ENCODE measurements around the gene AATK.

Gene AATK

DNA sequence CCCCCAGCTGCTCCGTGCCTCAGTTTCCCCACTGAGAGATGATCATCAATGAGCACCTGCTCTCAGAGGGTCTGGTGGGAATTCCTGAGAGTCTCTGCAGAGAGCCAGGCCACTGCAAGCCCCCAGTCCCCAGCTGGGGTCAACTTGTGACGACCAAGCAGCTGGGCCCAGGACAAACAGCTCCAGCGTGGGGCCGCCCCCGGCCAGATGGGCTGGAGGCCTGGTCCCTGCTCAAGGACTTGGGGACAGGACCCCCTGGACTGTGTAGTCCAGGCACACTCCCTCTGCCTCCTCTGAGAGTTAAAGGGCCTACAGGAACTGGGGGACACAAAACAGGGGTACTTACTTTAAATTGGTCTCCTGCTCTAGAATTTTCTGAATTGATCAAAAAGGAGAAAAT, 16.6 kb upstream of the AATK start:
- DNase-seq (ENCODE audit: low read depth) = no peak

DNA sequence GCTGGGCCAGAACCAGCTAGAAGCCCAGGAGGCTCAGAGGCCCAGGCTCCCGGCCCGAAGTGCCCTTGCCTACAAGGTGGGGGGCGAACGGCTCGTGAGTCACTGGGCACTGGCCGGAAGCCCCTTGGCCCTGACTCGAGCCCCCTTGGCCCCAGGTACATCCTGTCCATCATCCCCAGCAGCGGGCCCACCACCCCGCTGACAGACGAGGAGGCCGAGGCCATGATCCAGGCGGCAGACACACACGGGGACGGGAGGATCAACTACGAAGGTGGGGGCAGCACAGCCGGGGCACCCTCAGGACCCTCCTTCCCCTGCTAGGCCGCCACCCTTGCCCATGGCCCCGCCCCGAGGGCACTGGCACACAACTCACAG, 15.8 kb upstream of the AATK start:
- no peak for DNase-seq (ENCODE audit: low read depth)

DNA sequence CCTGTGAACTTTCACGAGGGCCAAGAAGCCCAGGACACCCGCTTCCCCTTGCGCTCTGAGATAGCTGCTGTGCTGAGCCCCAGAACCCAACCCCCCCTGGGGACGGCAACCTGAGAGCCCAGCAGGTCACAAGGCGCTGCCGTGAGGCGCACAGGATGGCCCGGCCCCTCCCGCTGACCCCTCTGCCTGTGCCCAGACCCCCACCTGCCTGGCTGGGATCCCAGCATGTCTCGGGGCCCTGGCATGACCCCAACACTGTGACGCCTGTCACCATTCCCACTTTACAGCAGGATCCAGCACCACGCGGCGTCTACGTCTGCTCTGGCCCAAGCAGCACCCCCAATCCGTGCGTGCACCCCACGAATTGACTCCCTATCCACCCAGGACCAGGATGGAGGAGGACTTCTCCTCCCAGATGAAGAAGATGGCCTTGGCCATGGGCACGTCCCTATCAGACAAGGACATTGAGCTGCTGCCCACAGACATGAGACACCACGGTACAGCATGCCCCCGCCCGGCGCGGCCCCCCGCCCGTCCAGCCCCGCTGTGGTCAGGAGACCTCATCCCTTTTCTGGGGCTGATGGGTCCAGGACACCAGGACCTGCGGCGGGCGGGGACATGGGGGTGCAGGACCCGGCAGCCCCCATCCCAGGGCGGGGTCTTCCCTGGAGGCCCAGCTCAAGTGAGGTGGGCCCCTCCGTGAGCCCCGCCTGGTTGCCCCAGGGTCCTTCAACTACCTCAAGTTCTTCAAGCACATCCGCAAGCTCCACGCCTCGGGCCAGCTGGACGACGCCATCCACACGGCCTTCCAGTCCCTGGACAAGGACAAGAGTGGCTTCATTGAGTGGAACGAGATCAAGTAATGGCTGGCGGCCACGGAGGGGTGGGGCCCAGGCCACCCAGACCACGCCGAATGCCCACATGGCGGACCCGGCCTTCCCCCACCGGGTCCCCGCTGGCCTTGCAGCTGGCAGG, 15.1 kb upstream of the AATK start:
- no peak for DNase-seq (ENCODE audit: low read depth)

DNA sequence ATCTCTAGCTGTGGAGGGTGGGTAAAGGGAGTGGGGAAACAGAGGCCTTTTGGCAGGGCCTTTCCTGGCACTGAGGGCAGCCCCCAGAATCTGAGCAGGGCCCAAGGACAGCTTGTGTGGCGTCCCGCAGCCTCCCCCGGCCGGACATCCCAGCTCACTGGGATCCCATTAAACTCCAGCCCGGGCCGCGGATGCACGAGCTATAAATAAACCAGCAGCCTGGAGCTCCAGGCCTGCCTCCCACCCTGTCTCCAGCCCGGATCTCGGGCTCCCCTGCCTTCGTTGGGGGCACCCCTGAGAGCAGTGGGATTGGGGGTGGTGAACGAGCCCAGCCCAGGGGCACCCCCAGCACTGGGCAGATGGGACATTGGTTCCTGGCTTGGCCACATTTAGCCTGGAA, 13.8 kb upstream of the AATK start:
- DNase-seq (ENCODE audit: low read depth) = no peak

DNA sequence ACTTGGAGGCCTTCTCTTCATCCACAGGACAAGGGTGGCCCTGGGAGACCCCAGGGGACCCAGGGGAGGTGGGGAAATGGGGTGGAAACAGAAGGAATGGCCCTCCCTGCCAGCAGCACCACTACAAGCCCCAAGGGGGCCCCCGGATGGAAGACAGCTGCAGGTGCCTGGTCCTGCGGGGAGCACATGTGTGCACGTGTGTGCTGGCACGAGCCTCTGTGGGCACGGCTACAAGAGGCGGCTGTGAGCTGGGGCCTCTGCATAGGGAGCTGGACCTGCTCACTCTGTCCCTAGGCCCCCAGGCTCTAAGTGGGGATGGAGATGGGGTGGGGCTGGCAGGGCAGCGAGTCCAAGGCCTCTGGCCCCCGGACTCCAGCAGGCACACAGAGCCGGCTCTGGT, 13.2 kb upstream of the AATK start:
- no peak for DNase-seq (ENCODE audit: low read depth)

DNA sequence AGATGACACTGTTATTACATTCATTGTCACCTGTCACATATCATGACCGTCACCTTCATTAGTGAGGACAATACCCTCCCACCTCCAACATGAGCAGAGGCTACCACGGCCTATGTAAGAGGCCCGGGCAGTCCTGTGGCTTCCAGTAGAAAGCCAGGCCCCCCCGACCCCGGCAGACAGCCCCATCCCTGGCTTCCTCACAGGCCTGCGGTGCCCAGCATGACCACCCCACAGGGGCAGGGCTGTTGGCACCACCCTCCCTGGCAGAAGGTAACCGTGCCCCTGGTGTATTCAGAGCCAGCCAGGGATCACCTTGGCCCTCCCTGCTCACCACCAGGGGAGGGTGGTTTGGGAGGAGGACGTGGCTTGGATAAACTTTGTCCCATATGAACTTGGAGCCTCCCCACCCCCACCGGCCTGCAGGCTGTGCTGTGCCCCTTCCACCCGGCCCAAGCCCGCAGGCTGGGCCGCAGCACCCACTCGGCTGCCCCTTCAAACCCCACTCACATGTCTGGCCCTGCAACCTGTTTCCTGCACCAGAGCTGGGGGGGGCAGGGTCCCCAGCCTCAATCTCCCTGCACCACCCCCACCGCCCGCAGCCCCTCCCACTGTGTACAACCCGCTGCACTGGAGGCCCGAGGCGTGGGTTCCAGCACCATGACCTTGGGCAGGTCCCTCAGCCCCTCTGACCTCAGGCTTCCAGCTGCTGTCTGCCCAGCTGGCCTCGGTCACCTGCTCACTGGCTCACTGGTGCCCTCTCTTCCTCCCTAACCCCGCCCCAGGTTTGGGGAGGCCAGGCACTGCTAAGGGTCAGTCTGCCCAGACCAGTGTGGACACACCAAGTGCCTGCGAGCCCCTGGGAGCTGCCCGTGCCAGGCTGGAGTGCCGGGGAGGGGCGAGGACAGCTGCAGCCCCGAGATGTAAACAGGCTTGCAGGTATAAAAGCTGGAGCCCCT, 12.4 kb upstream of the AATK start:
- no peak for DNase-seq (ENCODE audit: low read depth)

DNA sequence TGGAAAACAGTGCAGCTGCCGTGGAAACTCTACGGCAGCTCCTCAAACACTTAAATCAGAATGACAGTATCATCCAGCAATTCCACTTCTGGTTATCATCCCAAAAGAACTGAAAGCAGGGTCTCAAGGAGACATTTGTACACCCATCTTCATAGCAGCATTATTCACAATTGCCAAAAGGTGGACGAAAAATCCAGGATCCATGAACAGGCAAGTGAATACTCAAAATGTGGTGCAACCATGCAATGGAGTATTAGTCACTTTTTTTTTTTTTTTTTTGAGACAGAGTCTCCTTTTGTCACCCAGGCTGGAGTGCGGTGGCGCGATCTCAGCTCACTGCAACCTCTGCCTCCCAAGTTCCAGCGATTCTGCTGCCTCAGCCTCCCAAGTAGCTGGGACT, 10.6 kb upstream of the AATK start:
- DNase-seq (ENCODE audit: low read depth) = no peak

DNA sequence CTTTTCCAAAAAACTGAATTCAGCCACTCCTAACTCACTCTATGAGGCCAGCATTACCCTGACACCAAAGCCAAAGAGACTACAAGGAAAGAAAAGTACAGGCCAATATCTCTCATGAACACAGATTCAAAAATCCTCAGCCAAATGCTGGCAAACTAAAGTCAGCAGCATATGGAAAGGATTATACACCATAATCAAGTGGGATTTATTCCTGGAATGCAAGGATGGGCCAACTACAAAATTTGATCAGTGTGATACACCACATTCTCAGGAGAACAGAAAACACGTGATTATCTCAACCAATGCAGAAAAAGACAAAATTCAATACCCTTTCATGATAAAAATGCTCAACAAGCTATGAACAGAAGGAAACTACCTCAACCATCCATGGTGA, 7.7 kb upstream of the AATK start:
- DNase-seq (ENCODE audit: low read depth) = no peak

DNA sequence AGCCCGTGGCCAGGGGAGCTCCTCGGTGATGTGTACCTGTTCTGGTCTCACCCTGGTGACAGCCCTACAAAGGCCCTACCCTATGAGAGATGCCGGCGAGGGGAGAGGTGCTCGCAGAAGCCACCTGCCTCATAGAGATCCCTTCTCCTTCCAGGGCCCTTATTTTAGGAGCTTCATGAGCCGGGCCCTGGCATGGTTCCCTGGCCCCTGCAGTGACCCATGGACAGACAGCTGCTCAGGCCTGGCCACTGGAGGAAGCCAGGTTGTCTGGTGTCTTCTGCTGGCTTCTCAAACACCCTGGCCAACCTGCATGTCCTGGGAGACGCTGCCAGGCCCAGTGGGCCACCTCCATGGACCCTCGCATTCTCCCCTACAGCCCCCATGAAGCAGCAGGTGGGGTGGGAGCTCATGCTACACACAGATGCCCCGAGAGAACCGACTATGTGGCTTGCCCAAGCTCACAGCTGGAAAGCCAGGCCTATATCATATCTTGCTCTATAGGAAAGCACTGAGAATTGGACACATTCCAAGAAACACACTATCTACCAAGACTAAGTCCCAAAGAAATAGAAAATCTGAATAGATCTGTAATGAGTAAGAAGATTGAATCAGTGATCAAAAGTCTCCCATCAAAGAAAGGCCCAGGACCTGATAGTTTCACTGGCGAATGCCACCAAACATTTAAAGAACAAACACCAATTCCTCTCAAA, 7.2 kb upstream of the AATK start:
- DNase-seq (ENCODE audit: low read depth) = no peak

DNA sequence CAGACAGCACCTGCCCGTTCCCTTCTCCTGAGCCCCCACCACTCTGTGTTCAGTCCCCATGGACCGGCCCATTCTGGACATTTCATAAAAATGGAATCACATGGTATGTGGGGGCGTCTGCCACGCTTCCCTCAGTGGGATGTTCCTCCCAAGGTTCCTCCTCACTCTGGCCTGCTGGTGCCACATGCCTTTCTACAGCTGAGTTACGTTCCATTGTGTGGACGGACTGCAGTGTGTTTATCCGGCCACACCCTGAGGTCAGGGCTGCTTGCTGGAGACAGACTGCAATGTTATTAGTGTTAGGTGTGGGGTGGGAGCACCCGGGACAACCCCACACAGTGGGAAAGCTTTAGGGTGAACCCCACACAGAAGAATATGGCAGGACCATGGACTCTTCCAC, 5.9 kb upstream of the AATK start:
- DNase-seq (ENCODE audit: low read depth) = no peak

DNA sequence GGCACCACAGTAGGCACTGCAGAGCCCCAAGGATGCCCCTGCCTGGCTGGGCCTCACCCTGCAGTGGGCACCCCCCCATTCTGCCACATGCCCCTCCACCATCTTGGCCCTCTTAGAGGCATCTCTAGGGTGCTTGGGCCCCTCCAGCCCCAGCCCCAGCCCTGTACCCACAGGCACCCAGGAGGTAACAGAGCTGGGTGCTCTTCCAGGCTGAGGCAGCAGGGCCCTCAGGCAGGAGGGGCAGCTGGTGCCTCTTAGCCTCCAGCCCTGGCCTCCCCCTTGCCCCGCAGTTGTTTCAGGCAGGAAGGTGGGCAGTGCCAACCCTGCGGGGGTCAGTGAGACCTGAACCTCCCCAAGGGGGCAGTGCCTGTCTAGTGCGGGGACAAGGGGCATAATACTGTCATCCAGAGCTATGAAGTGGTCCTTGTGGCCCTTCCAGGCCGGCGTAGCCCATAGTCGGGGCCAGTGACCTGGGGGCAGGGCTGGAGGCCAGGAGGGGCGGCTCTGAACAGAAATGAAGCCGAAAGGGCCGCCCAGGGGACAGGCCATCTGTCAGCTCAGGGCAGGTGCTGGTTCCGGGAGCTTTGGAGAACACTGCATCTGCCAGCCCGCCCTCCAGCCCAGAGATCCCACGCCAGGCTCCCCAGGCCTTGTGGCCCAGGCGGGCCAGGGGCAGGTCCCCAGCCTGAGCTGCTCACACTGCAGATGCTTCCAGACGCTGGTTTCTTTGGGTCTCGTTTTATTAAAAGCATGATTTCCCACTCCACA, 4.9 kb upstream of the AATK start:
- DNase-seq (ENCODE audit: low read depth) = no peak

DNA sequence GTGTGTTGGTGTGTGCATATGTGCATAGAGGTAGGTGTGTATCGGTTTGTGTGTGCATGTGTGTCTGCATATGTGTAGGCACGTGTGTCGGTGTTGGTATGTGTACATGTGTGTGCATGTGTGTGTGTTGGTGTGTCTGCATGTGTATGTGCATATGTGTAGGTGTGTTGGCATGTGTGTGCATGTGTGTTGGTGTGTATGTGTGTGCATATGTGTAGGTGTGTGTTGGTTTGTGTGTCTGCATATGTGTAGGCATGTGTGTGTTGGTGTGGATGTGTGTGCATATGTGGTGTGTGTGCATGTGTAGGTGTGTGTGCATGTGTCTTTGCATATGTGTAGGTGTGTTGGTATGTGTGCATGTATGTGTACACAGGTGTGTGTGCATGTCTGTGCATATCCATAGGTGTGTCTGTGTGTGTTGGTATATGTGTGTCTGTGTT, 3.9 kb upstream of the AATK start:
- no peak for DNase-seq (ENCODE audit: low read depth)

DNA sequence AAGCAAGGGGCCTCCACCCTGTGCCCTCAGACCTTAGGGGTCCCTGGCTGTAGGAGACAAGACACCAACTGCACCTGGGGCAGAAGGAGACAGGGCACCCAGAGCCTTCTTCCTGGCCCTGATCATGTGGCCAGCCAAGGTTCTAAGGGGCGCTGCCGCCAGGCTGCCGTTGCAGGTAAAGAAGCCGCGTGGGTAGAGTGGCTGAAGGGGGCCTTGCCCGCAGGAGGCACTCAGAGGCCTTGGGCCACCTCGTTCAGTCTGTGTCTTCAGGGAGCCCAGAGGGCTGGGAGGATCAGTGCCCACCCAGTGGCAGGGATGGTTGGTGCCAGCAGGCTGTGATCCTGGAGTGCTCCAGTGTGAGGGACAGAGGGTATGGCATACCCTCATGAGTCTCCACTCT, 1.6 kb upstream of the AATK start:
- no peak for DNase-seq (ENCODE audit: low read depth)

DNA sequence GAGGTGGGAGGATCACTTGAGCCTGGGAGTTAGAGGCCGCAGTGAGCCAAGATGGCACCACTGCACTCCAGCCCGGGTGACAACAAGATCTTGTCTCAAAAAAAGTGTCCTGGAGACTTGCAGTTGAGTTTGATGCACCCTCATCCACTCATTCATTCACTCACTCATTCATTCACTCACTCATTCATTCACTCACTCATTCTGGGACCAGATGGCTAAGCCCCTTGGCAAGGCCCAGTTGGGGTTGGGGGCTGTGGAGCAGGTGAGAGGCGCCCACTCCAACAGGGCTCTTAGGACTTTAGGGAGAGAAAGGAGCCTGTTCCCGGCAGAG, 1.1 kb upstream of the AATK start:
- no peak for DNase-seq (ENCODE audit: low read depth)

DNA sequence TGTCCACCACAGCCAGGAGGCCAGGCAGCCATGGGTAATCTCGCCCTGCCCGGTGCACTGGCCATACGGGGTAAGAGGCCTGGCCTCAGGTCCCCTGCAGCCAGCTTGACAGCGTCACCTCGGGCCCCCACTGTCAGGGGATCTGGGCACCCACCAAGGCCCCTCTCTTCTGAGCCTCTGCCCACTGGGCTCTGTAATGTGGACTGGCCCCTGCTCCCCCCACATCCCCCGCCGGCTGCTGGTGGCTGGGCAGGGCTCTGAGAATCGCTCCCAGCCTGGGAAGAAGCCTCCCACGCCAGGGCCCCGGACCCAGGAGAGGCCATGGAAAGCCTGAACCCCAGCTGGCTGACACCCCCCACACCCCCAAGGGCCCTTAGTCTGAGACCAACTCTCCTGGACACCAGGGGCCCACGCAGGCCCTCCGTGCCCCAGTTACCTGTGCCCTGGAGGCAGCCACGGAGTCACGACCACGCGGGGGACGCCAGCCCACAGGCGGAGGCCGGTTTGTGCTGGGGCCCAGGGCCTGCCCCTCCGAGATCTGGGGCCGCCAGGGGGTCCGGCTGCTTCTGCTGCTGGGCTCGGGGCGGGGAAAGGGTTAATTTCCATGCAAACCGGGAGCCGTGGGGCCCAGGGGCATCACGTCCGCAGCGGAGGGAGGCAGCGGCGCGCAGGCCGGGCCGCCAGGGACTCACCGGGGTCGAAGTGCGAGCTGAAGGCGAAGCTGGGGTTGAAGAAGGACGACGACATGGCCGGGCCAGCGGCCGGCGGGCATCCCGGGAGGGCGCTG, 582 bp downstream of the AATK start, which contains the start of gene PVALEF:
Gene PVALEF (plus strand): TSS at position 262 of the 787 bp plus-strand sequence. CDS start 15,720 bp downstream, outside the sequence.
- DNase-seq (ENCODE audit: low read depth) = no peak

DNA sequence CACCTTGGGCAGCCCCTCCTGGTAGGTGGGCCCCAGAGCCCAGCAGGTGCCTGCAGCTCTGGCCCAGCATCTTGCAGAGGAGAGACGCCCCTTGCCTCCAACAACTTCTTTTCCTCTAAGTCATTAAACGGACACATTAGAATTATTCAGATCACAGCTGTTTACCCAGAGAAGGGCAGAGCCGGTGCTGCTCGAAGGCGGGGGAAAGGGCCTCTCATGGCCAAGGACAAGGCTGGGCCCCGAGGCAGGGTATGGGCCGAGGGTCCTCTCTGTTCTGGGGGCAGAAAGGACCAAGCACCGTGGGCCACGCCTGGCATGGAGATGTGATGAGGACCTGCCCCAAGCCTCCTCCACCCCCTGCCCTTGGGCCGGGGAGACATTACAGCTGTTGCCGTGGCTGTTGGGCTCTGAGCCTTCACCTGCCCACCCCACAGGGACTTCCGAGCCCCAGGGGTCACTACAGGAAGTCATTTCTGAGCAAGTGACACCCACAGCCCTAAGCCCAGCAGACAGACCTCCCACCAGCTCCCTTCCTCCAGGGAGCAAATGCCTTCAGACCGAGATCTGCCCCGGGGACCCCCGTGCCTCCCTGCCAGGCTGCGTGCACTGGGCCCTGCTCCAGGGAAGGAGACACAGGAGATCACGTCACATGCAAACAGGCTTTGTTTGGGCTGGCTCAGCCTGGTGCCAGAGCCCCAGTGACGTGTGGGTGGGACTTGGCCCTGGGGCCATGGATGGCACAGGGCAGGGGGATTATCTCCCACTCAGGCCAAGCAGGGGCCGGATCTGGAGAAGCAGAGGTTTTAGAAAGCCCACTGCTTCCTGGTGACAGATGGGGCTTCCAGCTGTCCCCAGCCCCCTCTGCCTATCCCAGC, 1.4 kb downstream of the AATK start:
- no peak for DNase-seq (ENCODE audit: low read depth)

DNA sequence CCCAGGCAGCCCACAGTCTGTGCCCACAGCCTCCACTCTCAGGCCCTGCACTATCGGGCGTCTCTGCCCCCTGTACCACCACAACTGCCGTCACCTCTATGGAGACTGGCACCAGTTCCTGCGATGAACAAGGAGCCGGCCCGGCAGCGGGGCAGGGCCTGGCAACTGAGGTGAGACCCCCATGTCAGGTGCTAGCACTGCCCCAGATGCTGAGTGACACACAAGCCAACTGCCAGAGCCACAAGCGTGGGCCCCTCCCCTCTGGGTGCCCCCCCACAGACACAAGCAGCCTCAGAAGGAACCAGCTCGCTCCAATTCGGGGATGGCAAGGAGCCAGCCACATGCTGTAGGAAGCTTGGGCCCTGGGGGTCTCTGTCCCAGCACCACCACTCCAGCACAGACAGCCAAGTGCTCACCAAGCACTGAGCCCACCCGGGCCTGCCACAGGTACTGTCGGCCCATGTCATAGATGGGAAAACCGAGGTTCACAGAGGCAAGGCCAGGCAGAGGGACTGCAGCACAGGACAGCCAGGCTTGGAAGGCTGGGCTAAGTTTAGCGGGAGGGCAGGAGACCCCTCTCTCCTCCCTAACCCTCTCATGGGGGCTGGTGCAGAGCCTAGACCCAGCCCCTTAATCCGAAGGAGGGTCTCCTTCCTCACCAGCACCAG, 2.2 kb downstream of the AATK start:
- no peak for DNase-seq (ENCODE audit: low read depth)

DNA sequence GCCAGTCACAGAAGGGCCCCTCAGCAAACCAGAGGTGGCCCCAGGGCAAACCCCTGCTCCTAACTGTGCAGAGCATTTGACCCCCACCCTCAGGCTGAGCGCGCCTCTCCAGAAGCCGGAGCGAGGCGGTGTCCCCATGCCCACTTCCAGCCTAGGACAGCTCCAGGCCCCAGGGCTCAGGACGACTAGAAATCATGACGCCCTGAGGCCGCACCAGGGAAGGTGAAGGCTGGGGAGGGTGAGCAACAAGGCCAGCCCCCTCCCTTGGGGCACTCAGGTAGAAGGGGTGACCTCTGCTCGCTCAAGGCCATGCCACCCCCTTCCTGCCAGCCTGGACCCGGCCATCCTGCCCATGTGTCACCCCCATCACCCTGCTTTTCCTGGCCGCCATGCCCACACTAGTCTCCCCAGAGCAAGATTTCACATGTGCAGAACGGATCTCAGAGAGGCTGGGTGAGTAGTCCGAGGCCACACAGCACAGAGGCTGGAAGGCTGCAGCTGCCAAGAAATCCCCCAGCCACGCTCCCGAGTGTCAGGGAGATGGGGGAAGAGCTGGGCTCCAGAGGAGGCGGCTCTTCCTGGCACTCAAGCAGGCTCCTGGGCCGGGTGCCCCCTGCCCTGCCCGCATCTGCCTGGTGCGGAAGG, 2.8 kb downstream of the AATK start:
- no peak for DNase-seq (ENCODE audit: low read depth)

DNA sequence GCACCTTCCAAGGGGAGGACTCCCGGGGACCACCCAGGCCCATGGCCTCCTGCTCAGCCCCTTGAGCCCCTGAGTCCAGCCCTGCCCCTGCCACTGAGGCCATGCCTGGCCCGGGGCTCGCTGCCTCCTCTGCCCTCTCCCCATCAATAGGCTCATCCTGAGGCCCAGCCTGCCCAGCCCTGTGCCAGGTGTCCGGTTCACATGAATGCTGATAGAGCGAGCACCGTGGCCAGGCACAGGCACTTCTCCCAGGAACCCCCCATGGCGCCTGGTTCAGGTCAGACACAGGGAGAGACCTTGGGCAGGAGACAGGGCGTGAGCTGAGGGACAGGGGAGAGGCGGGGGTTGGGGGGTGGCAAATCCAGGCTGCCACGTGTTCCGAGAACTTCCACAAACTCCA, 3.5 kb downstream of the AATK start:
- no peak for DNase-seq (ENCODE audit: low read depth)
